Aorta (tissue), 5 donors: ENCODE results near the gene GLIPR1L1. TPM values are rescaled to one million over a fixed set of nuclear protein-coding genes. Genes with fewer than 3 reads are reported as not detected.

Experiments
- ATAC-seq: fragments of 200-7000 bp; cut with Tn5 transposase; one replicate; pipeline ENCODE4 v1.9.1; 2022; ENCODE audit warnings: moderate library complexity; ENCODE audit not compliant: low FRiP score
- DNase-seq, 2 donors: peaks; one replicate each; pipeline ENCODE4 v3.0.0-alpha.2; 2020
- H3K27ac ChIP-seq, 2 donors: one replicate each; pipeline ENCODE4 v1.5.1; 2013; ENCODE audit warnings: low read length in 2 of 2, mild to moderate bottlenecking in 2 of 2, moderate library complexity in 2 of 2, control low read depth in 1 of 2, inconsistent platforms in 1 of 2, low read depth in 1 of 2
- H3K27me3 ChIP-seq, 2 donors: one replicate each; pipeline ENCODE4 v1.6.1; 2013; ENCODE audit warnings: control low read depth in 1 of 2, low read length in 1 of 2, mild to moderate bottlenecking in 1 of 2, moderate library complexity in 1 of 2; ENCODE audit not compliant: insufficient read depth in 2 of 2, control insufficient read depth in 1 of 2
- H3K36me3 ChIP-seq, 2 donors: one replicate each; pipeline ENCODE4 v1.6.1; 2013; ENCODE audit warnings: control low read depth in 1 of 2, low read length in 1 of 2, mild to moderate bottlenecking in 1 of 2; ENCODE audit not compliant: insufficient read depth in 2 of 2, control insufficient read depth in 1 of 2
- H3K4me1 ChIP-seq, 2 donors: one replicate each; pipeline ENCODE4 v1.6.1; 2013; ENCODE audit warnings: low read length in 2 of 2, control low read depth in 1 of 2, mild to moderate bottlenecking in 1 of 2, moderate library complexity in 1 of 2; ENCODE audit not compliant: insufficient read depth in 2 of 2, control insufficient read depth in 1 of 2
- H3K4me3 ChIP-seq, 2 donors: one replicate each; pipeline ENCODE4 v1.5.1; 2013; ENCODE audit warnings: low read length in 2 of 2, control low read depth in 1 of 2, mild to moderate bottlenecking in 1 of 2
- H3K9me3 ChIP-seq: one replicate; pipeline ENCODE4 v1.6.1; 2013; ENCODE audit warnings: mild to moderate bottlenecking, low read length; ENCODE audit not compliant: control insufficient read depth
- WGBS, 2 donors: extraction: QIAGEN DNeasy Blood & Tissue Kit; methylation state at CpG; one replicate each; pipeline ENCODE4 v1.1.7; 2013; 5-methylcytosine and 5-hydroxymethylcytosine counted together
- intact Hi-C, 2 donors: fragments of 100-400 bp; cut with DNase I; formaldehyde crosslinking; loops; one replicate each; pipeline versions ENCODE4 v1.14.2 to v1.15.0; 2022
- polyA plus RNA-seq, 2 donors: library from polyadenylated mRNA; stranded (reverse); fragments of 200-250 nt; gene quantifications; one replicate each; pipeline ENCODE4 v1.2.3, GENCODE V29; 2013
- total RNA-seq, 2 donors: library from RNA; stranded (reverse); fragmentation: NEBNext Ultra II Directional; extraction: Animal tissue kit (Norgen Biotek cat#: 25700); gene quantifications; one replicate each; pipeline ENCODE4 v1.2.1, GENCODE V29; 2021
- donor health status: healthy with polysubstance abuse.
- donor health status: Bipolar disorder and iron deficiency.
- donor health status: DM: no; HTN: no; CAD: no.
- donor health status: DM: no; HTN: no; CAD: no.
- donor health status: DM: yes; HTN: yes; CAD: no.

The GLIPR1L1 gene
- total and polyA plus RNA-seq, 4 donors = not detected

GRCh38 chr12:75361408-75361807 lies 26.9 kb downstream of the GLIPR1L1 start:
- no peak overlapping the region for H3K4me3 ChIP-seq
- 63 to 73% methylated on average over 1 of the region's 1 CpG for WGBS, 2 donors
- DNase-seq (no peak), ATAC-seq (no peak)
- peaks cover 0 to 3% of the 10 kb centered on the region in 2 donors for H3K36me3 ChIP-seq
- H3K9me3 ChIP-seq = no peaks in the 10 kb centered on the region
- no peak overlapping the region for H3K27ac ChIP-seq
- intact Hi-C loops = no loop called here
- no peaks in the 10 kb centered on the region for H3K27me3 ChIP-seq
- no peaks in the 10 kb centered on the region for H3K4me1 ChIP-seq

DNA sequence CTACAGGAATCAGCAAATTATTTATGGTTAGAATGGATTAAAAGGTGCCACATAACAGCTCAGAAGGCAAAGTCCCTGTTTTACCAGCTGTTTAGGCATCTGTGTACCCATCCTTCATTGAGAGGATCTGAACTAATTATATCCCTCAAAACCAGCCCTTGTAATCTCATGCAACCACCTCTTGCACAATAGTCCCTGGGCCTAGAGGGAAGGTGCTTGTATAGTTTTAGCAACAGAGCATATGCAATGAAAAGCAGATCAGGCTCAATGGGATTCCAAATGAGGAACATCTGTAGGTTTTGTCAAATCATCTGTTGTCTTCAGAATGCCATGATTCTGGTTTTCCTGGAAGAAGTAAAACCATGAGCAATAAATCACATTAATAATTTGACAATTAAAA lies 30.4 kb downstream of the GLIPR1L1 start:
- Histone ChIP-seq H3K27ac (no peak overlapping the region), H3K4me3 (no peak overlapping the region), H3K9me3 (no peaks in the 10 kb centered on the region), H3K27me3 (no peaks in the 10 kb centered on the region), H3K36me3 (peaks cover 0 to 3% of the 10 kb centered on the region in 2 donors), H3K4me1 (no peaks in the 10 kb centered on the region)
- DNase-seq (no peak), ATAC-seq (no peak)
- intact Hi-C loops = no loop called here

DNA sequence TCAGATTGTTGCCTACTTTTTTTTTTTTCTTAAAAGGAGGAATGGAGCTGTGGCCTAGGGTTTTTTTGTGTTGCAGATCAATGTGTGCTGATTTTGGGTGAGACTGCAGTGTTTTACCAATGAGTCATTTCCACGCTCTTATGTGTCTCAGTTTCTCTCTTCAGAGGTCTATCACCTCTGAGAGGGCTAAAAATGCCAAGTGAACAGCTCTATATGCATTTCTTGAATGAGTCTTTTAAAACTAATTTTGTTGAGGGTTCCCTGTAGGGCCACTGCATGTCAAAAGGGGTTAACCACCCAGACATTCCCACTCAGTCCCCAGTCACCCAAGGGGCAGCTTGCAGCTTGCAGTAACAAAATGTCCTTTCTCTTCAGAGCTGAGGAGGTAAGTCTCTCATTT lies 32.2 kb downstream of the GLIPR1L1 start:
- no peaks in the 10 kb centered on the region for H3K36me3 ChIP-seq
- intact Hi-C loops = no loop called here
- H3K9me3 ChIP-seq = no peaks in the 10 kb centered on the region
- no peaks in the 10 kb centered on the region for H3K27me3 ChIP-seq
- 38 to 43% methylated on average over 1 of the region's 1 CpG for WGBS, 2 donors
- no peak overlapping the region for H3K27ac ChIP-seq
- no peak for DNase-seq
- H3K4me3 ChIP-seq = no peak overlapping the region
- H3K4me1 ChIP-seq = no peaks in the 10 kb centered on the region
- no peak for ATAC-seq

DNA sequence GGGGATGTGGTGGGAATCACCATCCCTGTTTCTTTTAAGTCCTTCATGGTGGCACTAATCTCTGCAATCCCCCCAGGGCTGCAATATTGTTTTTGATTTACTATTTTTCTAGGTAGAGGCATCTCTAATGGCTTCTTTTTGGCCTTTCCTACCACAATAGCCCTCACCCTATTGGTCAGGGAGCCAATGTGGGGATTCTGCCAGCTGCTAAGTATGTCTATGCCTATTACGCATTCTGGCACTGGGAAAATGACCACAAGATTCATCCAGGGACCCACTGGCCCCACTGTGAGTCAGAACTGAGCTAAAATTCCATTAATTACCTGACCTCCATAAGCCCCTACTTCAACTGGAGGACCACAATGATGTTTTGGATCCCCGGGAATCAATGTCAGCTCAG lies 40.5 kb downstream of the GLIPR1L1 start:
- no peaks in the 10 kb centered on the region for H3K36me3 ChIP-seq
- WGBS, 2 donors = 89 to 95% methylated on average over 2 of the region's 2 CpGs
- DNase-seq = no peak
- intact Hi-C loops = no loop called here
- no peak overlapping the region for H3K27ac ChIP-seq
- no peak for ATAC-seq
- H3K4me1 ChIP-seq = no peaks in the 10 kb centered on the region
- H3K4me3 ChIP-seq = no peak overlapping the region
- H3K27me3 ChIP-seq = no peaks in the 10 kb centered on the region
- no peaks in the 10 kb centered on the region for H3K9me3 ChIP-seq

DNA sequence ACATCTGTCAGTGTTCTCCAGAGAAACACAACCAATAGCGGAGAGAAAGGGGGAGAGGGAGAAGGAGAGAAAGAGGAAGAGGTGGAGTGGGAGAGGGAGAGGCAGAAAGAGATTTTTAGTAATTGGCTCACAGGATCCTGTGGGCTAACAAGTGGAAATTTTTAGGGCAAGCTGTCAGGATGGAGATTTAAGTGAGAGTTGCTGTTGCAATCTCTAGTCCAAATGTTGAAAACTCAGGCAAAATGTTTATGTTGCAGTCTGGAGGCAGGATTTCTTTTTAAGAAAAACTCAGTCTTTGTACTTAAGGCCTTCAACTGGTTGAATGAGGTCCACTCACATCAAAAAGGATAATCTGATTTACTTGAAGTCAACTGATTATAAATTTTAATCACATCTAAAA lies 43.9 kb downstream of the GLIPR1L1 start:
- no peaks in the 10 kb centered on the region for H3K27me3 ChIP-seq
- DNase-seq = no peak
- H3K9me3 ChIP-seq = no peaks in the 10 kb centered on the region
- no peak overlapping the region for H3K4me3 ChIP-seq
- intact Hi-C loops = no loop called here
- no peaks in the 10 kb centered on the region for H3K4me1 ChIP-seq
- ATAC-seq = no peak
- 31 to 47% methylated on average over 1 of the region's 1 CpG for WGBS, 2 donors
- no peak overlapping the region for H3K27ac ChIP-seq
- no peaks in the 10 kb centered on the region for H3K36me3 ChIP-seq

DNA sequence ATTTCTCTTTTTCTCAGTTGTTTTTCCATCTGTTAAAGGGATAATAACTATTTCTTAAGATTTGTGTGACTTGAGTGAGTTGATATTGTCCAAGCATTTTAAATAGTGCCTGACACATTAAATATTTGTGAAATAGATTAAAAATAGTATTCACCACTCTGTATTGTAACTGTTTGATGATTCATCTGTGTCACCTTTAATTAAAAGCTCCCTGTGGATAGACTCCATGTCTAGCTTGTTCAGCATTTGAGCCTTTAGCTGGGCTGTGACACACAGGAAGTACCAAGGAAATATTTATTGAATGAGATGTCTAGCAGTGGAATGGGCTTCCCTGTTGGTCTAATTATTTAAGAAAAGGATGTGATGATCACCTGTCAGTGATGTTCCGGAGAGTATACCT lies 54.6 kb downstream of the GLIPR1L1 start:
- Histone ChIP-seq H3K9me3 (no peaks in the 10 kb centered on the region), H3K4me3 (peak overlapping the region in 1 of 2 donors; percentile 64), H3K27me3 (no peaks in the 10 kb centered on the region), H3K27ac (no peak overlapping the region), H3K4me1 (no peaks in the 10 kb centered on the region), H3K36me3 (no peaks in the 10 kb centered on the region)
- ATAC-seq (no peak), DNase-seq (no peak)
- WGBS, 2 donors = 88 to 94% methylated on average over 1 of the region's 1 CpG
- intact Hi-C loops = no loop called here

- 13 to 21% methylated on average over 1 of the region's 1 CpG for WGBS, 2 donors
- ATAC-seq (no peak), DNase-seq (no peak)
- Histone ChIP-seq H3K27me3 (no peaks in the 10 kb centered on the region), H3K36me3 (no peaks in the 10 kb centered on the region), H3K4me1 (no peaks in the 10 kb centered on the region), H3K4me3 (peak overlapping the region; percentile 18 to 64), H3K27ac (no peak overlapping the region), H3K9me3 (no peaks in the 10 kb centered on the region)
- intact Hi-C loops = loop anchor here (2.0 to 10.0 kb wide), 3 partner anchors 55 to 91 kb away; partner anchors contain the start of genes GLIPR1L1 (in 2 of the 2), CAPS2 (in 1 of the 2) and GLIPR1 (in 1 of the 2)
Observed at GRCh38 chr12:75389706-75390105, 55.2 kb downstream of the GLIPR1L1 start.

GRCh38 chr12:75390156-75390898 lies 55.9 kb downstream of the GLIPR1L1 start:
- no peak for DNase-seq
- no peak for ATAC-seq
- intact Hi-C loops = loop anchor here (2.0 to 10.0 kb wide), 3 partner anchors 56 to 90 kb away; partner anchors contain the start of genes GLIPR1L1 (in 2 of the 2), CAPS2 (in 1 of the 2) and GLIPR1 (in 1 of the 2)
- Histone ChIP-seq H3K9me3 (no peaks in the 10 kb centered on the region), H3K4me1 (no peaks in the 10 kb centered on the region), H3K27ac (peak overlapping the region in 1 of 2 donors; percentile 57), H3K27me3 (no peaks in the 10 kb centered on the region), H3K36me3 (no peaks in the 10 kb centered on the region), H3K4me3 (peak overlapping the region; percentile 62 to 64)
- WGBS, 2 donors = 12 to 14% methylated on average over 6 of the region's 6 CpGs
